K562 (cell line): ENCODE measurements around the gene ZFYVE21. TPM values are rescaled to one million over a fixed set of nuclear protein-coding genes. Genes with fewer than 3 reads are reported as not detected.

ENCODE experiments used
- E2F5 ChIP-seq: sonication (generic); formaldehyde crosslinking; IDR thresholded peaks from 2 replicates; pipeline ENCODE4 v1.8.0; 2022; ENCODE audit warnings: mild to moderate bottlenecking, missing genetic modification reagents
- ILF3 ChIP-seq: fragments of 450-650 bp; IDR thresholded peaks from 2 replicates; pipeline ENCODE4 v1.6.1; 2018; ENCODE audit warnings: antibody characterized with exemption, mild to moderate bottlenecking, moderate library complexity, borderline replicate concordance
- MEF2D ChIP-seq: conservative IDR thresholded peaks from 2 replicates; pipeline ENCODE4 v1.6.1; 2016; ENCODE audit warnings: low read depth, missing genetic modification characterization, missing compliant biosample characterization
- RREB1 ChIP-seq: fragments of 250-450 bp; sonication (Bioruptor Pico); IDR thresholded peaks from 2 replicates; pipeline ENCODE4 v1.4.0; 2020
- SAFB ChIP-seq: fragments of 200-400 bp; formaldehyde crosslinking; IDR thresholded peaks from 2 replicates; pipeline ENCODE4 v1.6.1; 2017; ENCODE audit warnings: low read depth, low read length, borderline replicate concordance
- ZNF695 ChIP-seq: fragments of 450-650 bp; formaldehyde crosslinking; IDR thresholded peaks from 2 replicates; pipeline ENCODE4 v1.4.0; 2020; ENCODE audit warnings: mild to moderate bottlenecking, moderate library complexity
- polyA plus RNA-seq, 8 experiments: library from polyadenylated mRNA; depleted of rRNA in 4 of 8; stranded (reverse) in 5 of 8; unstranded in 3 of 8; fragments of >200 nt; fragmentation: Nextera tagmentation in 2 of 8; fragmentation: Illumina TruSeq in 1 of 8; extraction: Ambion mirVana in 2 of 8; extraction: Trizol in 1 of 8; gene quantifications; 2 replicates each; pipeline versions ENCODE4 v1.2.1 to v1.2.3, GENCODE V29; 2011 to 2014; ENCODE audit warnings: inconsistent platforms in 1 of 8, missing spikeins in 1 of 8
- total RNA-seq, 7 experiments: library from RNA; depleted of rRNA in 6 of 7; stranded (reverse); fragments of >200 nt in 6 of 7; fragmentation: Illumina TruSeq in 2 of 7; extraction: Trizol in 2 of 7; gene quantifications; 2 replicates each; pipeline versions ENCODE4 v1.2.1 to v1.2.3, GENCODE V29; 2011 to 2021; ENCODE audit warnings: low replicate concordance in 1 of 7
- TF ChIP-seq, protein P1 (sequence below): fragments of 450-650 bp; IDR thresholded peaks from 2 replicates; pipeline ENCODE4 v1.6.1; 2017; ENCODE audit warnings: mild to moderate bottlenecking, moderate library complexity
- TF ChIP-seq, protein P2 (sequence below): IDR thresholded peaks from 2 replicates; pipeline ENCODE4 v1.6.1; 2016; ENCODE audit warnings: missing genetic modification characterization, missing compliant biosample characterization
- TF ChIP-seq, protein P3 (sequence below): fragments of 250-450 bp; sonication (Bioruptor Pico); IDR thresholded peaks from 2 replicates; pipeline ENCODE4 v1.4.0; 2020; ENCODE audit warnings: mild to moderate bottlenecking, moderate library complexity
- TF ChIP-seq, protein P4 (sequence below): fragments of 450-650 bp; formaldehyde crosslinking; IDR thresholded peaks from 2 replicates; pipeline ENCODE4 v1.4.0; 2020; ENCODE audit warnings: mild to moderate bottlenecking, moderate library complexity

The ZFYVE21 gene
- total and polyA plus RNA-seq, 9 of the 15 experiments (the other 6 are each of a cell fraction or from before 2014, with no cell fraction given): 0.90 to 23.1 (median 15.6) TPM

- TF ChIP-seq, protein P1, sequence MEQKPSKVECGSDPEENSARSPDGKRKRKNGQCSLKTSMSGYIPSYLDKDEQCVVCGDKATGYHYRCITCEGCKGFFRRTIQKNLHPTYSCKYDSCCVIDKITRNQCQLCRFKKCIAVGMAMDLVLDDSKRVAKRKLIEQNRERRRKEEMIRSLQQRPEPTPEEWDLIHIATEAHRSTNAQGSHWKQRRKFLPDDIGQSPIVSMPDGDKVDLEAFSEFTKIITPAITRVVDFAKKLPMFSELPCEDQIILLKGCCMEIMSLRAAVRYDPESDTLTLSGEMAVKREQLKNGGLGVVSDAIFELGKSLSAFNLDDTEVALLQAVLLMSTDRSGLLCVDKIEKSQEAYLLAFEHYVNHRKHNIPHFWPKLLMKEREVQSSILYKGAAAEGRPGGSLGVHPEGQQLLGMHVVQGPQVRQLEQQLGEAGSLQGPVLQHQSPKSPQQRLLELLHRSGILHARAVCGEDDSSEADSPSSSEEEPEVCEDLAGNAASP: no peak
- TF ChIP-seq MEF2D: no peak
- TF ChIP-seq ILF3: no peak
- TF ChIP-seq, protein P2, sequence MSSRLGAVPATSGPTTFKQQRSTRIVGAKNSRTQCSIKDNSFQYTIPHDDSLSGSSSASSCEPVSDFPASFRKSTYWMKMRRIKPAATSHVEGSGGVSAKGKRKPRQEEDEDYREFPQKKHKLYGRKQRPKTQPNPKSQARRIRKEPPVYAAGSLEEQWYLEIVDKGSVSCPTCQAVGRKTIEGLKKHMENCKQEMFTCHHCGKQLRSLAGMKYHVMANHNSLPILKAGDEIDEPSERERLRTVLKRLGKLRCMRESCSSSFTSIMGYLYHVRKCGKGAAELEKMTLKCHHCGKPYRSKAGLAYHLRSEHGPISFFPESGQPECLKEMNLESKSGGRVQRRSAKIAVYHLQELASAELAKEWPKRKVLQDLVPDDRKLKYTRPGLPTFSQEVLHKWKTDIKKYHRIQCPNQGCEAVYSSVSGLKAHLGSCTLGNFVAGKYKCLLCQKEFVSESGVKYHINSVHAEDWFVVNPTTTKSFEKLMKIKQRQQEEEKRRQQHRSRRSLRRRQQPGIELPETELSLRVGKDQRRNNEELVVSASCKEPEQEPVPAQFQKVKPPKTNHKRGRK (tag): no peak
- TF ChIP-seq RREB1 (CRISPR knock-in tag): no peak
- TF ChIP-seq, protein P3, sequence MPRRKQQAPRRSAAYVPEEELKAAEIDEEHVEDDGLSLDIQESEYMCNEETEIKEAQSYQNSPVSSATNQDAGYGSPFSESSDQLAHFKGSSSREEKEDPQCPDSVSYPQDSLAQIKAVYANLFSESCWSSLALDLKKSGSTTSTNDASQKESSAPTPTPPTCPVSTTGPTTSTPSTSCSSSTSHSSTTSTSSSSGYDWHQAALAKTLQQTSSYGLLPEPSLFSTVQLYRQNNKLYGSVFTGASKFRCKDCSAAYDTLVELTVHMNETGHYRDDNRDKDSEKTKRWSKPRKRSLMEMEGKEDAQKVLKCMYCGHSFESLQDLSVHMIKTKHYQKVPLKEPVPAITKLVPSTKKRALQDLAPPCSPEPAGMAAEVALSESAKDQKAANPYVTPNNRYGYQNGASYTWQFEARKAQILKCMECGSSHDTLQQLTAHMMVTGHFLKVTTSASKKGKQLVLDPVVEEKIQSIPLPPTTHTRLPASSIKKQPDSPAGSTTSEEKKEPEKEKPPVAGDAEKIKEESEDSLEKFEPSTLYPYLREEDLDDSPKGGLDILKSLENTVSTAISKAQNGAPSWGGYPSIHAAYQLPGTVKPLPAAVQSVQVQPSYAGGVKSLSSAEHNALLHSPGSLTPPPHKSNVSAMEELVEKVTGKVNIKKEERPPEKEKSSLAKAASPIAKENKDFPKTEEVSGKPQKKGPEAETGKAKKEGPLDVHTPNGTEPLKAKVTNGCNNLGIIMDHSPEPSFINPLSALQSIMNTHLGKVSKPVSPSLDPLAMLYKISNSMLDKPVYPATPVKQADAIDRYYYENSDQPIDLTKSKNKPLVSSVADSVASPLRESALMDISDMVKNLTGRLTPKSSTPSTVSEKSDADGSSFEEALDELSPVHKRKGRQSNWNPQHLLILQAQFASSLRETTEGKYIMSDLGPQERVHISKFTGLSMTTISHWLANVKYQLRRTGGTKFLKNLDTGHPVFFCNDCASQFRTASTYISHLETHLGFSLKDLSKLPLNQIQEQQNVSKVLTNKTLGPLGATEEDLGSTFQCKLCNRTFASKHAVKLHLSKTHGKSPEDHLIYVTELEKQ: no peak
- TF ChIP-seq, protein P4, sequence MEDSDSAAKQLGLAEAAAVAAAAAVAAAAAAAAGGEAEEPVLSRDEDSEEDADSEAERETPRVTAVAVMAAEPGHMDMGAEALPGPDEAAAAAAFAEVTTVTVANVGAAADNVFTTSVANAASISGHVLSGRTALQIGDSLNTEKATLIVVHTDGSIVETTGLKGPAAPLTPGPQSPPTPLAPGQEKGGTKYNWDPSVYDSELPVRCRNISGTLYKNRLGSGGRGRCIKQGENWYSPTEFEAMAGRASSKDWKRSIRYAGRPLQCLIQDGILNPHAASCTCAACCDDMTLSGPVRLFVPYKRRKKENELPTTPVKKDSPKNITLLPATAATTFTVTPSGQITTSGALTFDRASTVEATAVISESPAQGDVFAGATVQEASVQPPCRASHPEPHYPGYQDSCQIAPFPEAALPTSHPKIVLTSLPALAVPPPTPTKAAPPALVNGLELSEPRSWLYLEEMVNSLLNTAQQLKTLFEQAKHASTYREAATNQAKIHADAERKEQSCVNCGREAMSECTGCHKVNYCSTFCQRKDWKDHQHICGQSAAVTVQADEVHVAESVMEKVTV: no peak
- 0 out of 2 replicates have a peak, but pooled peaks have one; percentile 20 for TF ChIP-seq E2F5 (CRISPR knock-in tag)
- no peak for TF ChIP-seq SAFB
- no peak for TF ChIP-seq ZNF695 (CRISPR knock-in tag)
Measured at GRCh38 chr14:103715052-103716000, at the start of gene ZFYVE21, which contains the start of gene XRCC3 (continued).
